ENCODE results near the gene ABLIM2.

DNA sequence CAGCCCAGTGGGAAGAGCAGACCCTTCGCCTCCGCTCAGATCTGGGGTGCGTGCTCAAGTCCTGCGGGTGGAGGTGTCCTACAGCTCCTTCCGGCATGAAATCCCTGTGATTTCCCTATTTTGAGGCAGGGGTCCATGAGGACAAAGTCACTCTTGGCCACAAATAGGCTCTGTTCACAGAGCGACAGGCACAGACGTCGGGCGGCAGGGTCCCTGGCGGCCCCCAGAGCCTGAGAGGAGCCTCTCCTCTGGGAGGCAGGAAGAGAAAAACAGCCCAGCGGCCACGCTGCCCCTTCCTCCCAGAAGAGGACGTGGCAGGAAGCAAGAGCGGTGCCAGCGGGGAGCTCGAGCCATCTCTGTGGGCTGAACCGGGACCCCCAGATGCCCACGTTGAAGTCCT is 38.7 kb downstream of the ABLIM2 start:
- no peak for TF ChIP-seq POLR2A (IDR thresholded peaks at IDR 0.05)
- no peak for TF ChIP-seq CTCF (IDR thresholded peaks at IDR 0.05)
